Measurements from ENCODE around the gene RPS27L. TPM values are rescaled to one million over a fixed set of nuclear protein-coding genes. Genes with fewer than 3 reads are reported as not detected.
"Not testable (repeated sequence)": the region's sequence is repeated elsewhere in the genome, so short reads cannot be mapped to it uniquely, and the experiment has no call there.

Gene RPS27L
- polyA plus RNA-seq, 4 donors: 81.3 to 110 (median 100) TPM

DNA sequence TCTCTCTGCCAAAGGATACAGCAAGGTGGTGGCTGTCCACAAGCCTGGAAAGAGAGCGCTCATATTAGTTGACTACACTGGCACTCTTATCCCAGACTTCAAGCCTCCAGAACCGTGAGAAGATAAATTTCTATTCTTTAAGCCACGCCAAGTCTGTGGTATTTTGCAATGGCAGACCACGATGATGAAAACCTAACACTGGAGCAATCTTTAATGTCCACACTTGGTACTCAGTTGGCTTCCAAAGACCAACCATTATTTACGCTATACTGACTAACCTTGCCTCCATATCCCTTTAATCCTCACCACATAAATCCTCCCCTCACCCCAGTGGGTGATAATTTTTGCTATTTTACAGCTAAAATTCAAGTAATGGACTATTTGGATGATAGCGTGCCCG is 52.5 kb downstream of the RPS27L start:
- DNase-seq (ENCODE audit: low read depth in 4 of 4, low spot score in 2 of 4): no peak

DNA sequence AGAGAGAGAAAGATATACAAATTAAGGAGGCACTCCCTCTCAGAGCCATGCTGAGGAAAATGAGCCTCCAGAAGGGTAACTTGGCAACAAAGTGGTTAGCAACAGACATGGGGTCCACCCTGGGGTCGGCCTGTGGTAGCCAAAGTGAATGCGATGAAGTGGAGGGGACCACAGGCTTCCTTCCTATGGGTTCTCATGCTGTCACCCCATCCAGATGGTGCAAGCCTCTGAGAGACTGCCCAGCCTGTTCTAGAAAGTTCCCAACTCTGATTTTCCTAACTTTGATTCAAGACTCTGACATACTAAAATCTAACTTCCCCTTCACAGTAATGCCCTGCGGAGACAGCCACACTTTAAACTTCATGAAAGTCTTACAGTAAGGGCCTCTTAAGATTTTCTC is 53.9 kb downstream of the RPS27L start:
- DNase-seq (ENCODE audit: low read depth in 4 of 4, low spot score in 2 of 4): no peak

DNA sequence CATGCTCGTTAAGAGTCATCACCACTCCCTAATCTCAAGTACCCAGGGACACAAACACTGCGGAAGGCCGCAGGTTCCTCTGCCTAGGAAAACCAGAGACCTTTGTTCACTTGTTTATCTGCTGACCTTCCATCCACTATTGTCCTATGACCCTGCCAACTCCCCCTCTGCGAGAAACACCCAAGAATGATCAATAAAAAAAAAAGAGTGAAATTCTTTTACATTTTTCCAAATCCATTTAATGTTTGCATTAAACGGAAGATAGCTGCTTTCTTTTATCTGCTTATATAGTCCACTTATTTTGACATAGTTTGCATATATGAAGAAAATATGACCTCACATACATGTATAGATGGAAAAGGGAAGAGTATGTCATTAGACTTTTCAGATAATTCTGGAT is 57.7 kb downstream of the RPS27L start:
- not testable (repeated sequence) for DNase-seq (ENCODE audit: low read depth in 4 of 4, low spot score in 2 of 4)

- not testable (repeated sequence) for DNase-seq (ENCODE audit: low read depth in 4 of 4, low spot score in 2 of 4)
These were observed 58.4 kb downstream of the RPS27L start for GRCh38 chr15:63098901-63099300.

Other genes starting within 250 kb of the RPS27L start
- 100 to 1,000 TPM; 453 to 683 (median 526) TPM for gene TPM1, start 114.7 kb downstream of the RPS27L start, polyA plus RNA-seq (ENCODE audit: insufficient read length in 4 of 4)
- gene LACTB, start 35.6 kb downstream of the RPS27L start, polyA plus RNA-seq (ENCODE audit: insufficient read length in 4 of 4): 10 to 100 TPM; 15.4 to 24.3 (median 18.8) TPM
- 10 to 100 TPM; 25.5 to 33.4 (median 30.9) TPM for gene RAB8B, start 32.1 kb upstream of the RPS27L start, polyA plus RNA-seq (ENCODE audit: insufficient read length in 4 of 4)
- gene APH1B, start 120.1 kb upstream of the RPS27L start, polyA plus RNA-seq (ENCODE audit: insufficient read length in 4 of 4): 10 to 100 TPM; 16.9 to 19.1 (median 18.1) TPM
- gene CA12, start 224.4 kb upstream of the RPS27L start, polyA plus RNA-seq (ENCODE audit: insufficient read length in 4 of 4): 100 to 1,000 TPM; 123 to 146 (median 129) TPM